KG1 (cell line): ENCODE results near the gene SLC38A1.

Source experiments
- DNase-seq: peaks from one replicate; lab custom pipeline; 2025; lab: John Stamatoyannopoulos, UW

The SLC38A1 gene

GRCh38 chr12:46230983-46231382 is 37.9 kb downstream of the SLC38A1 start:
- no peak for DNase-seq

GRCh38 chr12:46230306-46230705 is 38.5 kb downstream of the SLC38A1 start:
- no peak for DNase-seq

GRCh38 chr12:46227616-46228015 is 41.2 kb downstream of the SLC38A1 start:
- DNase-seq: no peak

- no peak for DNase-seq
Observed at GRCh38 chr12:46224386-46224785, 44.5 kb downstream of the SLC38A1 start.

- no peak for DNase-seq
Observed at GRCh38 chr12:46223047-46223446, 45.8 kb downstream of the SLC38A1 start.

- no peak for DNase-seq
Observed at GRCh38 chr12:46222636-46223035, 46.2 kb downstream of the SLC38A1 start.

- no peak for DNase-seq
Observed at GRCh38 chr12:46221255-46222128, 47.4 kb downstream of the SLC38A1 start.

GRCh38 chr12:46219877-46220655 is 48.8 kb downstream of the SLC38A1 start:
- DNase-seq: no peak

- DNase-seq: no peak
Observed at GRCh38 chr12:46219132-46219876, 49.5 kb downstream of the SLC38A1 start.

GRCh38 chr12:46218322-46219095 is 50.3 kb downstream of the SLC38A1 start:
- no peak for DNase-seq

- peak; percentile 68 for DNase-seq
Observed at GRCh38 chr12:46217541-46218321, 51.1 kb downstream of the SLC38A1 start.

- DNase-seq: peak; percentile 27
Observed at GRCh38 chr12:46214668-46215436, 54.0 kb downstream of the SLC38A1 start.

- no peak for DNase-seq
Observed at GRCh38 chr12:46212108-46212982, 56.5 kb downstream of the SLC38A1 start.

GRCh38 chr12:46210873-46211439 is 57.9 kb downstream of the SLC38A1 start:
- no peak for DNase-seq

- no peak for DNase-seq
Observed at GRCh38 chr12:46209914-46210872, 58.6 kb downstream of the SLC38A1 start.

- no peak for DNase-seq
Observed at GRCh38 chr12:46209170-46209569, 59.7 kb downstream of the SLC38A1 start.

GRCh38 chr12:46208370-46208769 is 60.5 kb downstream of the SLC38A1 start:
- DNase-seq: no peak
